ENCODE data around the gene EEF1AKMT1.

The EEF1AKMT1 gene

GRCh38 chr13:20717581-20718542 lies 55.9 kb downstream of the EEF1AKMT1 start:
- no peak for DNase-seq

DNA sequence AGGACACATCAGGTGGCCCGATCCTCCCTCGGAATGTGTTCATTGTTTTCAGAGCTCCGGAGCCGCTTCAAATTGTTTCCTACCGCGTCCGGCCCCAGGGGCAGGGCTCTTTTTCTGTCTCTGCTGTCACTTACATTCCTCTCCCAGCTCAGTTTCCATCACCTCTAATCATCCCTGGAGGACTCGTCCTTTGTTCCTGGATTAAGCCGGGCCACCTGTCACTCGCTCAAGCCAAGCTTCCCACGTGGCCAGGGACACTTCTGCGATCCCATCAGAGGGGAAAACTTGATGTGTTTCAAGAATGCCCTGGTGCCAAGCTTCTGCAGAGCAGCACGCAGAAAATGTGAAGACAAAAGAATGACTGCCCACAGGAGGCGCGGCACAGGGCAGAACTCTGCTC lies 56.8 kb downstream of the EEF1AKMT1 start:
- no peak for DNase-seq

DNA sequence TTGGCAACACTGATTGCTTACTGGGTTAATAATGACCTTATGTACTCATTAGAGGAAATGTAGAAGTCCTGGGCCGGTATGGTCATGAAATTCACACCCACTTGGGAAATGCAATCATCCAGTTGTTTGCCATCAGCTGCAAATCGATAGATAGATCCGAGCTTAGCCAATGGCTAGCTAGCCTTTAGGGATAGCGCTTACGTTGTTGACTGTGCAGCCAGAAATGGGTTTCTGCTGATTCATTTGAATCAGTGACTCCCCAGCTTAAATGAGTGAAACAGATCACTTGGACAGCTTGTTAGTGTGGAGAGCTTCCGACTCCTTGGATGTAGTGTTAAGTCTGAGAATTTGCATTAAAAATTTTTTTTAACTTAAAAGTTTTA lies 58.4 kb downstream of the EEF1AKMT1 start:
- peak; percentile 16 for DNase-seq

DNA sequence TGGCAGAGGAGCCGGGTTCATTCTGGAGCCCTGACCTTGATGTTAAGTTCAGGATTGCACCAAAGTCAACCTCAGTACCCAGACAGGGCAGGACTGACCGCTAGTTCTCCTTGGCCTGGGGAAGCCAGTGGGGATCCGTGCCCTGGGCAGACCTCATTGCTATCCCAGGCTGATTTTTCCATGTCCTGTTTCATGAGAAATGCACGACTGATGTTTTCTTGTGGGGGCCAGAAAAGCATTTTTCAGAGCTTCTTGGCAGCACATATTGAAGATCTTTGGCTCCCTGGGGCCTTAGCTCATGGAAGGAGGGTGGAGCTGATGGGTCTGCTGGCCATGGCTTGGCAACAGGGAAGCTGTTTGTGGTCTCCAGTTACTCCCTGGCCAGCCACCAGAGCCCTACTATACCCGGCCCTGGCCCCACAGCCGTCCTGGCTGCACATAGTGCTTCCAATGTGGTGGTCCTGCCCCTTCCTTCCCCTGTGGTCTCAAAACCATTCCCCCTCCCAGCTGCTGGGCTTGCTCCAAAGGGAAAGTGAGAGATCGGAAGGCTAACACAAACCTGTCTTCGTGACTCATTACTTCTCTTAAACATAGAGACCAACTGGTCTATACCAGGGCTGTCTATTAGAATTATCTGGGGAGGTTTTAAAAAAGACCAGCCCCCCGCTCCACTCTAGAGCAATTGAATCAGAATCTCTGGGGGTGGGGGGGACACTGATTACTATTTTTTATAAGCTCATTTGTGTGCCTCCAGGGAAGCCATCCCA lies 59.0 kb downstream of the EEF1AKMT1 start:
- peak; percentile 94 for DNase-seq

- peak; percentile 52 for DNase-seq
These were observed 59.6 kb downstream of the EEF1AKMT1 start for GRCh38 chr13:20714161-20714560.

DNA sequence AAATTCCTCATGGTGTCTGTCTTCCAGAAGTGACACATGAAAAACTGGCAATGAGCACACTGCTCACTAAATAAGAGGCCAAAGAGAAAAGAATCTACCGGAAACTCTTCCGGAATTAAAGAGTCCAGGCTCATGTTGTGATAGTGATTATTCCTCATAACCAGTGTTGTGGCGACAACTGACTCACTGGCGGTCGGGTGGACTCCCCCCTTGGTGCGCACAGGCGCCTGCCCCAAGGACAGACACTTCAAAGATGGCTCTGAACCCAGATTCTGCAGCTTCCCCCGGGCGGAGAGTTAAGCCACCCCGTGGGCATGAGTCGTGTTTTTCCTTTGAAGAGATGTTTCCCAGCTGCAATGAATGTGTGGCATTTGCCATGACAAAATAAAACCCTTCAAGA lies 60.0 kb downstream of the EEF1AKMT1 start:
- peak; percentile 59 for DNase-seq

DNA sequence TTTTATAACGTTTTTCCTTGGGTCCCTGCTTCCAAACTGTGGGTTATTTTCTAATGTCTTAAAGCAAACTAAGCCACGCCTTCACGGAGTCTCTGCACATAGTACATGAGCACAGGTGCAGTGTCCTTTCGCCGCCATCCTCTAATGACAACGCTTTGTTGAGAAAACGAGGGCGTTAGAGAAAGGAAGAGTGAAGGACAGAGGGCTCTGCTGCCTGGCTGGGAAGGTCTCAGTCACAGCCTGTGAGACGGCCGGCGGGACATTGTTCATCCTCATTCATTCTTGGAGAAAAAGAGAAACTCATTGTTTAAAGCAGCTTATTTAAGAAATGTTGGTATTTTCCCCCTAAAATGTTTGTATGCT lies 60.8 kb downstream of the EEF1AKMT1 start:
- DNase-seq, result no peak

GRCh38 chr13:20711301-20712044 lies 62.3 kb downstream of the EEF1AKMT1 start:
- DNase-seq, result peak; percentile 14

DNA sequence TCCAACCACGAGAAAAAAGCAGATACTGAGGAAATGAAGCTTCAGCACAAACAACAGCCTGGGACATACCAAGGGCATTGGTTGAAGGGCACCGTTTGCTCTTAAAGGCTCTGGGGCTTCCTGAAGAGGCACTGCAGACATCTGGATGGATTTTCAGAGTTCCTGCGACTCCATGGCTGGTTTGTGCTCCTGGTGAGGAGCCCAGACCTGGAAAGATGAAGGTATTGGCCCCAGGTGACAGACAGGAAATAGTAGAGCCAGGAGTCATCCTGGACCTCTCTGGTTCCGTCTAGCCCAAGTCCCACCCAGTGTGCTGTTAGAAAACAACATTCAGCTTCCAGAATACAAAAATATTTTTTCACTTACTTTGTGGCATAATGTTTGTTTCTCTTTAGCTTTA lies 64.0 kb downstream of the EEF1AKMT1 start:
- DNase-seq, result no peak

DNA sequence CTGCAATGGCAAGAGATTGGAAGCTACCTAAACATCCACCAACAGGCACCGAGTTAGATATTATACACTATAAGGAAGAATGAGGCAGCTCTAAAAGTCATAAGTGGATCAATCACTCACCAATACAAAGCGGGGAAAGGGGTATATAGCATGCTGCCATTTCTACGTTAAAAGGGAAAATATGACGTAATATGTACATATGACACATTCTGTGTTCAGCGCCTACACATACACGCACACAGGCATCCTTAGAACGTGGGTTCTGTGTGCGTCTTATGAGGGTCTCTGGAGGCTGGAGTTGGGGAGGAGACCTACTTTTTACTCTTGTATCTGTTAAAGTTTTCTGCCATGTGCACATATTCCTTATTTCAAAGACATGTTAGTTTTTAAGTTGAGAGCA lies 64.4 kb downstream of the EEF1AKMT1 start:
- DNase-seq, result no peak

DNA sequence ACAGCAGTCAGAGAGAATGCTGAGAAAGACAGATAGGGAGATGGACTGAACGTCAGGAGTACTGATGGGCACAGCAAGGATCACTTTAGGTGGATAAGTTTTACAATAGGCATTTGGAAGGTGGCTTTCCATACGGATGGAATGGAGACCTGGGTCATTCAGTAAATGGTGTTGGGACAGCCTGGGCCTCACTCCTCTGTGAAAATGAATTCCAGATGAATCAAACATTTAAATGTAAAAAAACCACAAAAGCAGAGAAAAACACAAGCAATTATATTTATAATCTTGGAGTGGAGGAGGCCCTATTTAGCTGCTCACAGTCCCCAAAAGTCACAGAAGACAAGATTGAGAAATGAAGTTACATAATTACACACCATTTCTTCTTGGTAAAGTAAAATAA lies 65.5 kb downstream of the EEF1AKMT1 start:
- DNase-seq, result no peak

DNA sequence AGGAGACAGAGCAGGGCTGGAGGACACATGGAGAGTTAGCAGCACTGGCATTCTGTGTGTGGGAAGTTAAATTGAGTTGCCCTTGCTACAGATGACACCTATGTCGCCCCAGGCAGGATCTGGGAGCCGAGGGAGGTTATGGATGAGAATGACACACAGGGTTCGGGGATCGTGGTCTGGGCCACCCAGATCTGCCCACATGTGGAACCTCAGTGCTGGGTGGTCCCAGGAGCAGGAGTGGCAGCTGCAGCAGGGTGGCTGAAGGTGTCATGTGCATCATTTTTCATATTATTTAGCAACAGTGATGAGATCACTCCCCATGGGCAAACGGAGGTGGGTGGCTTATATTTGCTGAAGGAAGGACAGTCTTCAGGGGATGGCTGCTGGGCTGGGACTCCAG lies 67.1 kb downstream of the EEF1AKMT1 start:
- DNase-seq, result no peak

GRCh38 chr13:20704459-20705069 lies 69.2 kb downstream of the EEF1AKMT1 start:
- DNase-seq, result no peak

- peak; percentile 74 for DNase-seq
These were observed 69.8 kb downstream of the EEF1AKMT1 start for GRCh38 chr13:20703780-20704458.

GRCh38 chr13:20702915-20703779 lies 70.6 kb downstream of the EEF1AKMT1 start, which contains the start of gene IL17D:
Gene IL17D (plus strand): TSS chr13:20703699. CDS start chr13:20704002, 303 bp downstream.
- DNase-seq, result no peak

DNA sequence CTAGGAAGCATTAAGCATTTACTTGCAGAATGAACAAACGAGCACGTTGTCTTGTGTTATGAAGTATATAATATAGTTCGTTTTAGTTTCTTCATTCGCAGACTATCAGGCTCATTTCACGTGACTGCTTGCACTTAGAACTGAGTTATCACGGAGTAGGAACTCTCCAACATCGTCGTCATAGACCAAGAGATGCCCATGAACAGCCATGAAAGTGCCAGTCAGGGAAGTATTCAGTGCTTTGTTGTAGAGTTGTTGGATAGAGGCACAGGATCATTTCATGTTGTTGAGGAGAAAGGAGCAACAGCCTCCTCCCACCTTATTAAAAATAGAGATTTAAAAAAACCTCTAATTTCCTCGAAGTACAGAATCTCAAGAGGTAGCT lies 71.2 kb downstream of the EEF1AKMT1 start:
- no peak for DNase-seq

- no peak for DNase-seq
These were observed 72.3 kb downstream of the EEF1AKMT1 start for GRCh38 chr13:20701461-20701860.

DNA sequence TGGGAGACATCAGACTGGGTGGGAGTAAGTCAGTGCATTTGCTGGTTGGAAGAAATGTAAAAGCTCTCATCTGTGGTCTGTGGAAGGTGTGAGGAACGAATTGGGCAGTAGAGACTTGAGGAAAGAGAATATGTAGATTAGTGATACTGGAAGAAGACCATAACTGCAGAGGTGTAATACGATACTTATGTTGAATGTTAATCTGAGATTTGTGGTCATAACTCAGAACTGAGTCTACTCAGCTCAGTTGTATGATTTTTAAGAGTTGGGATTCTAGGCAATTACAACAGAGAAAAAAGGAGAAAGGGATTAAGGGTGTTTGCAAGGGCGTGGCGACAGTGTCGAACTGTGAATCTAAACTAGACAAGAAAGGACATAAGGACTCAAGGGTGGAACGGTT lies 73.5 kb downstream of the EEF1AKMT1 start:
- no peak for DNase-seq

DNA sequence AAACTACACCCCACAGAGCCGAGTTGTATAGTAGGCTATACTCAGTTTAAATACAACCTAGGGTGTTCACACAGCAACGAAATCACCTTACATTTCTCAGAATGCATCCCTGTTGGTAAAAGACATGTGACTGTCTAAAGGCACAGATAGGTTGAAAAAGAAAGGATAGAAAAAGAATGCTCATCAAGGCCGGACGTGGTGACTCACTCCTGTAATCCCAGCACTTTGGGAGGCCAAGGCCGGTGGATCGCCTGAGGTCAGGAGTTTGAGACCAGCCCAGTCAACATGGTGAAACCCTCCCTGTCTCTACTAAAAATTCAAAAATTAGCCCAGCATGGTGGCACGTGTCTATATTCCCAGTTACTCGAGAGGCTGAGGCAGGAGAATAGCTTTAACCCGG lies 74.0 kb downstream of the EEF1AKMT1 start:
- no peak for DNase-seq

DNA sequence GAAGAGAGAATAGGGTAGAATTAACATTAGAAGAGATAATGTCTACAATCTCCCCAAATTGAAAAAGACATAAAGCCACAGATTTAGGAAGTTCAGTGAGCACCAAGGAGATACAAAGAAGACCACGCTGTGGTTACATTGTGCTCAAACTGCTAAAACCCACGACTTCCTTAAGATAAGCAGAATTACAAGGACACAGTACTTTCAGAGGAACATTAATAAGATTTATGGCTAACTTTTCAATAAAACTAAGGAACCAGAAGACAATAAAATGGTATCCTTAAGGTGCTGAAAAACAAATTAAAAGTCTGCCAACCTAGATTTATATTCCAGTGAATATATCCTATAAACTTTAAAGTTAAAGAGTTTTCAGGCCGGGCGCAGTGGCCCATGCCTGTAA lies 77.7 kb downstream of the EEF1AKMT1 start:
- DNase-seq, result no peak

- no peak for DNase-seq
These were observed 82.1 kb downstream of the EEF1AKMT1 start for GRCh38 chr13:20691616-20692015.
